GM18505 (cell line): ENCODE measurements around the gene WSCD2.

Experiments
- ATAC-seq: cut with Tn5 transposase; IDR thresholded peaks from one replicate; pipeline ENCODE4 v1.9.1; 2021; ENCODE audit not compliant: unreplicated experiment
- POLR2A ChIP-seq: IDR thresholded peaks from 4 replicates; pipeline ENCODE4 v1.6.1; 2011; ENCODE audit warnings: borderline replicate concordance; ENCODE audit not compliant: insufficient read depth, insufficient read length; ENCODE audit errors: extremely low read depth

The WSCD2 gene

DNA sequence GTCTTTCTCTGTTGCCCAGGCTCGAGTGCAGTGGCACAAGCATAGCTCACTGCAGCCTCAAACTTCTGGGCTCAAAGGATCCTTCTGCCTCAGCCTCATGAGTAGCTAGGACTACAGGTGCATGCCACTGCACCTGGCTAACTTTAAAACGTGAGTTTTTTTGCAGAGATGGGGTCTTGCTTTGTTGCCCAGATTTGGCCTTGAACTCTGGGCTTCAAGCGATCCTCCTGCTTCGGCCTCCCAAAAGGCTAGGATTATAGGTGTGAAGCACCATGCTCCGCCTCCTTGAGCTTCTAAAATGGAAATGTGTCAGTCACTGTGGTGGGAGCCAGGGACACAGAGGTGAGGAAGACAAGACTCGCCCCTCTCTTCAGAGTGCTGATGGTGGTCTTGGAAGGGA is 45.6 kb downstream of the WSCD2 start:
- TF ChIP-seq POLR2A: no peak
- ATAC-seq: no peak

DNA sequence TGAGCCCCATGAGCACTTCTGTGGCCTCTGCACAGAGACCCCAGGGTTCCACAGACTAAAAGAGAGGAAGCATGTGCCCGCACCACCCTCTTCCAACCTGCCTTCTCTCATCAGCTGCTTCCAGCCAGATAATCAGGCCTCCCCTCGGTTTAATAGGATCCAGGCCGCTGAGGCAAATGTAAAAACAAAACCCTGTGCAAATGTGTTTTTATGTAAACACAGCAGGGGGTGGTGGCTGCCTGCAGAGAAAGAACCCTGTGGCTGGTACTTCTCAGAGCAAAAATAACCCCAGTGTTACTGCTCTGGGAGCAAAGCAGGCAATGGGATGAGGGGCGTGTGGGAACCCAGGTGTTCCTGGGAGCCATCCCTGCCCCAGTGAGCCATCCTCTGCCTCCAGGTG is 46.2 kb downstream of the WSCD2 start:
- no peak for ATAC-seq
- TF ChIP-seq POLR2A: no peak

DNA sequence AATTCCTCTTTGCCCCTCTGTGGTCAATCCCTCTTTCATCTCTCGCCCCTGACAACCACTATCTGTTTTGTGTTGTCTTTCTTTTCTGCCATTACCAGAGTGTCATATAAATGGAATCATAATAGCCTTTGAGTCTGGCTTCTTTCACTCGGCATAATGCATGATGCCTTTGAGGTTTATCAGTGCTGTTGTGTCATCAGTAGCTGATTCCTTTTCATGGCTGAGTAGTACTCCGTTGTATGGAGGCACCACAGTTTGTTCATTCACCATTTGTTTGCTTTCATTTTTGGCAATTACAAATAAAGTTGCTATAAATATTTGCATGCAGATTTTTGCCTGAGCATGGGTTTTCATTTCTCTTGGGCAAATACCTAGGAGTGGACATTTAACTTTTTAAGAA is 47.2 kb downstream of the WSCD2 start:
- TF ChIP-seq POLR2A: no peak

DNA sequence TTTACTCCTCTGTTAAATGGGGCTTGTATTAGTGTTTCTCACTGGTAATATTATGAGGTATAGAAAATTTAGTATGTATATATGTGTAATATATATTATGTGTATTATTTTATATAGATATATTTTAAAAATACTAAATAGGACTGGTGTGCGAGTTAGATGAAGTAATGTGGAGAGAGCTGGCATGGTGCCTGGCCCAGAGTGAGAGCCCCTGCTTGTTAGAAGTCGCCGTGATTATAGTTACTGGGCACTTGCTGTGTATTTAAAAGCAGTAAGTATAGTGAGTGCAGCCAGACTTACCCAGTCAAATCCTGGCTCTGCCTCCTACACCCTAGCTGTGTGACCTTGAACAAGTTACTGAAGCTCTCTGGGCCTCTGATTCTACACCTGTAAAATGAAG is 48.0 kb downstream of the WSCD2 start:
- no peak for TF ChIP-seq POLR2A
- ATAC-seq: no peak

More for the DNA sequence above, 47.2 kb downstream of the WSCD2 start:
- ATAC-seq: no peak

DNA sequence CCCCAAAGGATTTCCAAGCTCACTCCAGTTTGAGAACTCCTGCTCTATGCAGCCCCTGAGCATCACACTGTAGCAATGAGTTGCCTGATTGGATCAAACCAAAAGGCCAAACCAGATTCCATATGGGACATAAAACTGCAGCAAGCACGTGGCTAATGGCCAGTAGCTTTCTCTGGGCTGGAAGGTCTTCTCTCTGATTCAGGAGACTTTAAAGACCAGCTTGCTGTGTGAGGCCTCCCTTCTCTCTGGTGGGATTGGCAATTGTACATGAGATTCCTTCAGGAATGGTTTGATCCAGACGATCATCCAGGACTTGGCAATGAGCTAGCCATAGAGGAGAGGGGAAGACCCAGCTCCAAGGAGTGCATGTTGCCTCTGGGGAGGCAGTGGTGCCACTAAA is 50.2 kb downstream of the WSCD2 start:
- ATAC-seq: no peak
- TF ChIP-seq POLR2A: no peak

DNA sequence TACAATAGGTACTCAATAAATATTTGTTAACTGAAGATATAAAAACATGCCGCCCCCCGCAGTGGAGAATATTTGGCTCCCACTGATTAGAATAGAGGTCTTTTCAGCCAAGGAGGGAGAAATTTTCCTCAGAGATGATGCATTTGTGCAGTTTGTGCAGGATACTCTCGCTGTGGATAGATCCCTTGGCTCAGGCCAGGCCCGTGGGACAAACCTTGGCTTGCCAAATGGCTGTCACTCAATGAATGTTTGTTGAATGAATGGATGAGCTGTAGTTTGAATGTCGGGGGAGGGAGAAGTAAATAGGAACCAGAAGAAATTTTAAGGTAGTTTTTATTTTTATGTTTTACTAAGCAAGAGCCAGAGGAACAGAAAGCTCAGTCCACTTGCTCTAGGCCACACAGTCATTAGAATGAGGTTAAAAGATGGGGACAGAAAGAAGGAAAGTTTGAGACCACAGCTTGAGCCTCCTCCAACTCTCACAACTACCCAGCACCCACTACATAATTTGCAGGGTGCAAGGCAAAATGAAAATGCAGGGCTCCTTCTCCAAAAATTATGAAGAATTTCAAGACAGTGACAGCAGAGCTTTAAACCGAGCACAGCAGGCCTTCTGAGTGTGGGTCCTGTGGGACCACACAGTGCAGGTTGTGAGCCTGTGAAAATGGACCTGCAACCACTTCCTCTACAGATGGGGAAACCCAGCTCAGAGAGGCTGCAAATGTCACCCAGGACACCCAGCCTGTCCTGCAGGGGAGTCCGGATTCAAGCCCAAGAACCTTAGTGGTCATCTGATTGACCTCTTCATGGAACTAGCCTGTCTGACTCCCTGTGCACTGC is 51.4 kb downstream of the WSCD2 start:
- no peak for ATAC-seq
- no peak for TF ChIP-seq POLR2A

DNA sequence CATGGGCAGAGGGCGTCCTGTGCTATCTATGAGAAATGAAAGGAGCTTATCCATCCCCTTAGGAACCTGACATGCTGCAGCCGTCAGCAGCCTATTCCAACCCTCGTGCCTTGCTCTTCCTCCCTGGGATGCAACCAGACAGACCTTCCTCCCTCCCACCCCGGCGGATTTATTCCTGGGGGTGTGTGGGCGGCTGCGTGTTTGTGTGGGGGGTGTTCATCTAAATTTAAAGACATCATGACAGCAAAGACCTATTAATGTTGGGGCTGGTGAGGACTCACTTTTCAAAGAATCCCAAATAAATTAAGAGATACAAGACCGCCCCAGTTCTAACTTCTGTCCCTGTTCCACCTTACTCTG is 52.0 kb downstream of the WSCD2 start:
- TF ChIP-seq POLR2A: no peak
- no peak for ATAC-seq

DNA sequence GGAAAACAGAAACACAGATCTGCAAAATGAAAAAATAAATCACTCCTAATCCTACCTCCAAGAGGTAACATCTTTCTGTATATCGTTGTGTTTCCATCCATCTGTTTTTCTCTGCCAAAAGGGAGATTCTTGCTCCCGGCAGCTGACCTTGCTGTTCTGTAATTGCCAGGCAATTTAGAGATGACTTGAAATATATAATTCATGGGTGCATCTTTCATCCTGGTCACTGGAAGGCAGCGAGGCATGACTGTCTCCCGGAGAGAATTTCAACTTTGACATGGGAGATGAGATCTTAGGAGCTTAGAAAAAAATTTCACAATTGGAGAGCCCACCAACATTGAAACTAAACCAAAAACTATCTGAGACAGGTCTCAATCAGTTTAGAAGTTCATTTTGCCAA is 53.0 kb downstream of the WSCD2 start:
- TF ChIP-seq POLR2A: no peak
- ATAC-seq: no peak

DNA sequence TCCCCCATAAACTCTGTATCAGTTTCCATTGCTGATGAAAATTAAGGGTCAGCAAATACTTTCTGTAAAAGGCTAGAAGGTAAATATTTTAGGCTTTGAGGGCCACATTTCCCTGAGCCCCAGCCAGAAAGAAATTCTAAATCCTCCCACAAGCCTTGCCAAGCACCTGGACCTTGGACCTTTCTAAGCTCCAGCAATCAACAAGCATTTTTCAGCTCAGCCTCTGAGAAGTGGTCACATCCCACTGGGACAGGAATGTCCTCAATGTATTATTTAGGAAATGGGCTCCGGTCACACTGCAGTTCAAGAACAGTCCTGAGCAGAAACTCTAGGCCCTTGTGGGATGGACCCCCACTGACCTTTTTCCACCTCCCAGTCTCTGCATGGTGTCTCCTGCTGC is 55.9 kb downstream of the WSCD2 start:
- ATAC-seq: no peak
- TF ChIP-seq POLR2A: no peak

DNA sequence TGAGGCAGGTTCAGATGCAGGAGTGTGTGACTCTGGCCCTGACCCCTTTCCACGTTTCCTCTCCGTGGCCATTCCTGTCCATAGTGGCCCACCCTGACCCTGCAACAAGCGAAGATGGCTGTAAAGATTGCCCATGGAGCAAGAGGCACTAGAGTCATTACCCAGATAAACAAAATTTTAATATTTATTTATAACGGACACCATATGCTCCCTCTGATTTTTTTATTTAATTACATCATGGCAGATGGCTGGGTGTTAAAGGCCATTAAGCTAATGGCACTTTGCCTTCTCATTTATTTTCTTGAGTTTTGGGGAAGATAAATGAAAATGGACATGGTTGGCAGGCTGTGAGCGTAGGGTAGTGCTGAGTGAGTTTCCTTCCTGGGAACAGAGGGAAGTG is 58.7 kb downstream of the WSCD2 start:
- ATAC-seq: no peak

DNA sequence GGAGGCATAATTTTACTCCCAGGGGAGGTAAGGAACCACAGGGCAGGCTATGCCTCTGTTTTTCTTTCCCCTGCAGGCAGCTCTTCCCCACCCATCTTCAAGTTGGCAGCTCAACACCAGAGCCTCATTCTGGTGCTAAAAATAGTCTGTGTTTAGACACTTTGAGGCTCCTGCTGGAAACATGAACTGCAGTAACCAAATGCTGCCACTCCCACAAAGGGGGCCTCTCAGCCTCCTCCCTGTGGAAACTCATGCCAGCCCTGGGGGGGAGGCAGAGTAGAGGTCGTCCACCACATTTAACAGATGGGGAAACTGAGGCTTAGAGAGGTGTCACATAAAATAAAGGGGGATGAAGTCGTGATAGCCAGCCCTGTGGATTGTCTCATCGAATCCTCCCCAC is 61.4 kb downstream of the WSCD2 start:
- ATAC-seq: no peak

More for the DNA sequence above, 58.7 kb downstream of the WSCD2 start:
- no peak for TF ChIP-seq POLR2A

DNA sequence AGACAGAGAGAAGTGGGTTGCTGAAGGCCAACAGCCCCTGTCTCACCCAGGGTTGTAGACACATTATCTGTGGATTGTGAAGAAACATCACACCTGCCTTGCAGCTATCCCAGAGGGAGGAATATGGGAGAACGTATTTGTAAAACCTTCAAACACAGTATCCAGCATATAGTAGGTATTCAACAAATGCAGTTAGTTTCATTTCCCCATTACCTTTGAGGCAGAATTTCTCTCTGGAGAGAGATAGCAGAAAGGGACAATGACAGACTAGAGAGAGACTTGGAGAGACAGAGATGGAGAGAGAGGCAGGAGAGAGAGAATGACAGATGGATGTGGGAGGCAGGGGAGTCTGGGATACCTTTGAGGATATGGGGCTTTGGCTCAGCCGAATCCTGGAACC is 62.0 kb downstream of the WSCD2 start:
- no peak for TF ChIP-seq POLR2A
- no peak for ATAC-seq

More for the DNA sequence above, 61.4 kb downstream of the WSCD2 start:
- TF ChIP-seq POLR2A: no peak

DNA sequence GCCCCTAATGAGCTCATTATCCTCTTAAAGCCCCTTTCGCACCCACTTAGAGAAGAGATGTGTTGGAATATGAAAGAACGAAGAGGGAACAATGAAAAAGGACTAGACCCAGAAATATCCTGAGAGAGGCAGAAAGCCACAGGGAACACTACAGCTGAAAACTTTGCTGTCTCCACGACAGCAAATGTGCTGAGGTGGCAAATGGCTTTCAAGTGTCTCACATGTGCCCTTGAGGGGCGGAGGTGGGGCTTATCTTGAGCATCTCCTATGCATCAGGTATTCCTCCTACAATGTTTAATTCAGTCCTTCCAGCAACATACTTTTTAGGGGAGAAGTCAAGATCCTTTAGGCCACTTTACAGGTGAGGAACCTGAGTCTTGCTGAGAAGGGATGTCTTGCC is 62.9 kb downstream of the WSCD2 start:
- no peak for TF ChIP-seq POLR2A
- no peak for ATAC-seq

DNA sequence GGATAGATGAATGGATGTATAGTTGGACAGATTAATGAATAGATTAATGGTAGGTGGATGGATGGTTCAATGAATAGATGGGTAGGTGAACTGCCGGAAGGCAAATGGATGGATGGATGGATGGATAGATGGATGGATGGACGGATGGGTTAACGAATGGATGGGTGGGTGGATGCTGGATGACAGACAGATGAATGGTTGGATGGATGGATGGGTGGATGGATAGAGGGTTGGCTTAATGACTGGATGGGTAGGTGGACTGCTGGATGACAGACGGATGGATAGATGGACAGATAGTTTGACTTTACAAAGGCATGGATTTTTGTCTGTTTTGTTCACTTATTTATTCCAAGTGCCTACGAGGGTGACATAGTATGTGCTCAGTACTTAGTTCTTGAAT is 64.4 kb downstream of the WSCD2 start:
- TF ChIP-seq POLR2A: no peak
- ATAC-seq: no peak

DNA sequence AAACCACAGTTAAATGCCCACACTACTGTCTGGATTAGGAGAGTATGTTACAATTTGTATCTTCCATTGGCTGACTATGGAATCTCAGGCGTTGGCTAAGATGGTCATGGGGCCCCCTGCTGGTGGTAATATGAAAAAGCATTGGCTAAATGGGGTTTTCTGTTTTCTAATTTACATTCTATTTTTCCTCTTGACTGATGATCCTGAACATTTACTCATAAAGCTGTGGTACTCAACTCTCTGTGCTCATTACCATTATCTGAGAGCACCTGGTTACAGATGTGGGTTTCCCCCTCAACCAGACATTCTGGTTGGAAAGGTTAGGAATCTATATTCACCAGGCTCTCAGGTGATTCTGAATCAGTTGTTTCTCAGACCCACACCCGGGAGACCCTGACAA is 64.8 kb downstream of the WSCD2 start:
- no peak for ATAC-seq
- TF ChIP-seq POLR2A: no peak
